ENCODE results near the gene CCDC106. TPM values are rescaled to one million over a fixed set of nuclear protein-coding genes. Genes with fewer than 3 reads are reported as not detected.

CCDC106 gene
- total RNA-seq, 1 experiment from 2014 or later = 21.1 TPM

GRCh38 chr19:55641426-55642152 lies 6.4 kb upstream of the CCDC106 start:
- Mint-ChIP-seq H3K4me3 (peak overlapping the region; percentile 89), H3K27ac (peak overlapping the region; percentile 89), H3K4me1 (peaks cover 20% of the 10 kb centered on the region), H3K27me3 (ENCODE audit: low read depth) (peaks cover 9% of the 10 kb centered on the region), H3K36me3 (peaks cover 20% of the 10 kb centered on the region), H3K9me3 (peaks cover 4% of the 10 kb centered on the region)
- DNase-seq (ENCODE audit: low spot score) = no peak
- ChIA-PET CTCF (interaction anchor here (0.6 to 2.6 kb wide), 5 partner anchors 9 to 1404 kb away, joined by 3 to 12 read pairs (median 11); partner anchors contain the start of gene ZNF784), POLR2A (interaction anchor here (1.0 kb wide), 1 partner anchor 13 kb away, joined by 3 read pairs; the partner anchor contains the start of gene U2AF2)
- TF ChIP-seq ETV6 (CRISPR knock-in tag; IDR thresholded peaks at IDR 0.05) (peak; percentile 40; the same call in 1 of the 2 replicates), ATF6 (CRISPR knock-in tag; IDR thresholded peaks at IDR 0.05) (no peak), ZNF416 (CRISPR knock-in tag; IDR thresholded peaks at IDR 0.05) (0 out of 2 replicates have a peak, but pooled peaks have one; percentile 4), E2F5 (CRISPR knock-in tag; IDR thresholded peaks at IDR 0.05) (no peak), ZMAT4 (CRISPR knock-in tag; IDR thresholded peaks at IDR 0.05) (peak; percentile 59; the same call in 1 of the 2 replicates), GABPB1 (CRISPR knock-in tag; IDR thresholded peaks at IDR 0.05) (0 out of 2 replicates have a peak, but pooled peaks have one; percentile 9)
- TF ChIP-seq, protein P1, sequence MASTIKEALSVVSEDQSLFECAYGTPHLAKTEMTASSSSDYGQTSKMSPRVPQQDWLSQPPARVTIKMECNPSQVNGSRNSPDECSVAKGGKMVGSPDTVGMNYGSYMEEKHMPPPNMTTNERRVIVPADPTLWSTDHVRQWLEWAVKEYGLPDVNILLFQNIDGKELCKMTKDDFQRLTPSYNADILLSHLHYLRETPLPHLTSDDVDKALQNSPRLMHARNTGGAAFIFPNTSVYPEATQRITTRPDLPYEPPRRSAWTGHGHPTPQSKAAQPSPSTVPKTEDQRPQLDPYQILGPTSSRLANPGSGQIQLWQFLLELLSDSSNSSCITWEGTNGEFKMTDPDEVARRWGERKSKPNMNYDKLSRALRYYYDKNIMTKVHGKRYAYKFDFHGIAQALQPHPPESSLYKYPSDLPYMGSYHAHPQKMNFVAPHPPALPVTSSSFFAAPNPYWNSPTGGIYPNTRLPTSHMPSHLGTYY (CRISPR knock-in tag; IDR thresholded peaks at IDR 0.05) = peak; percentile 63
- peak; percentile 2 for ATAC-seq

DNA sequence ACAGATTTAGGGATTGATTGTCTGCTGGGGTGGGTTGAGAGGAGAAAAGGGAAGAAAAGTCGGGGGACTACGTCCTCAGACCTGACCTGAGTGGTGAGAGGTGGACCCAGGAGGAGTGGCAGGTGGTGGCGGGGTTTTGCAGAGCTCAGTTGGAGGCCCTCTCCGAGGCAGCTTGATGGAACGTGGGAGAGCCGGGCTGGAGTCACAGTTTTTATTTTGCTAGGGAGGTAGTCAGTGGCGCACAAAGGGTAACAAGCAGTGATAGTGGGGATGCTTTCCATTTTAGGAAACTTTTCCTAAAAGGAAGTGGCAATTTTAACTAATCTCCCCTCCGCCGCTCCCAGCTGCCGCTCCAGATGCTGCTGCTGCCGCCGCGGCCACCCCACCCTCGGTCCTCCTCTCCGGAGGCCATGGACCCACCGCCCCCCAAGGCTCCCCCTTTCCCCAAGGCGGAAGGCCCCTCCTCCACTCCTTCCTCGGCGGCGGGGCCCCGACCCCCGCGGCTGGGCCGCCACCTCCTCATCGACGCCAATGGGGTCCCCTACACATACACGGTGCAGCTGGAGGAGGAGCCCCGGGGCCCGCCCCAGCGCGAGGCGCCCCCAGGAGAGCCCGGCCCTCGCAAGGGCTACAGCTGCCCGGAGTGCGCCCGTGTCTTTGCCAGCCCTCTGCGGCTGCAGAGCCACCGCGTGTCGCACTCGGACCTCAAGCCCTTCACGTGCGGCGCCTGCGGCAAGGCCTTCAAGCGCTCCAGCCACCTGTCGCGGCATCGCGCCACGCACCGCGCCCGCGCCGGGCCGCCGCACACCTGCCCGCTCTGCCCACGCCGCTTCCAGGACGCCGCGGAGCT lies 5.6 kb upstream of the CCDC106 start:
- DNase-seq (ENCODE audit: low spot score) = peak; percentile 36
- Mint-ChIP-seq H3K36me3 (peaks cover 24% of the 10 kb centered on the region), H3K27ac (peak overlapping the region; percentile 71; the same call in 1 of the 2 replicates), H3K4me1 (peaks cover 26% of the 10 kb centered on the region), H3K4me3 (peak overlapping the region; percentile 89), H3K9me3 (peaks cover 4% of the 10 kb centered on the region), H3K27me3 (ENCODE audit: low read depth) (peaks cover 9% of the 10 kb centered on the region)
- CTCF ChIA-PET = interaction anchor here (1.0 to 2.6 kb wide), 5 partner anchors 10 to 181 kb away, joined by 5 to 12 read pairs (median 11); partner anchors contain the start of gene ISOC2
- POLR2A ChIA-PET = interaction anchor here (1.0 kb wide), 1 partner anchor 12 kb away, joined by 3 read pairs; the partner anchor contains the start of gene U2AF2
- peak; percentile 2; the same call in 1 of the 2 replicates for ATAC-seq
- TF ChIP-seq, protein P2, sequence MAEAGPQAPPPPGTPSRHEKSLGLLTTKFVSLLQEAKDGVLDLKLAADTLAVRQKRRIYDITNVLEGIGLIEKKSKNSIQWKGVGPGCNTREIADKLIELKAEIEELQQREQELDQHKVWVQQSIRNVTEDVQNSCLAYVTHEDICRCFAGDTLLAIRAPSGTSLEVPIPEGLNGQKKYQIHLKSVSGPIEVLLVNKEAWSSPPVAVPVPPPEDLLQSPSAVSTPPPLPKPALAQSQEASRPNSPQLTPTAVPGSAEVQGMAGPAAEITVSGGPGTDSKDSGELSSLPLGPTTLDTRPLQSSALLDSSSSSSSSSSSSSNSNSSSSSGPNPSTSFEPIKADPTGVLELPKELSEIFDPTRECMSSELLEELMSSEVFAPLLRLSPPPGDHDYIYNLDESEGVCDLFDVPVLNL (CRISPR knock-in tag; IDR thresholded peaks at IDR 0.05; ENCODE audit: borderline replicate concordance, low read depth) = peak; percentile 74; the same call in 1 of the 2 replicates
- TF ChIP-seq ZSCAN18 (CRISPR knock-in tag; IDR thresholded peaks at IDR 0.05) (no peak), ESRRA (CRISPR knock-in tag; IDR thresholded peaks at IDR 0.05; ENCODE audit: borderline replicate concordance) (no peak), USF1 (CRISPR knock-in tag; IDR thresholded peaks at IDR 0.05) (no peak), ATF1 (CRISPR knock-in tag; IDR thresholded peaks at IDR 0.05) (no peak), ZBTB21 (CRISPR knock-in tag; IDR thresholded peaks at IDR 0.05; ENCODE audit: borderline replicate concordance) (no peak), GTF2I (CRISPR knock-in tag; conservative IDR thresholded peaks at IDR 0.05) (no peak), ZNF138 (CRISPR knock-in tag; conservative IDR thresholded peaks at IDR 0.05) (no peak), ZMAT4 (CRISPR knock-in tag; IDR thresholded peaks at IDR 0.05) (no peak)
- TF ChIP-seq, protein P3, sequence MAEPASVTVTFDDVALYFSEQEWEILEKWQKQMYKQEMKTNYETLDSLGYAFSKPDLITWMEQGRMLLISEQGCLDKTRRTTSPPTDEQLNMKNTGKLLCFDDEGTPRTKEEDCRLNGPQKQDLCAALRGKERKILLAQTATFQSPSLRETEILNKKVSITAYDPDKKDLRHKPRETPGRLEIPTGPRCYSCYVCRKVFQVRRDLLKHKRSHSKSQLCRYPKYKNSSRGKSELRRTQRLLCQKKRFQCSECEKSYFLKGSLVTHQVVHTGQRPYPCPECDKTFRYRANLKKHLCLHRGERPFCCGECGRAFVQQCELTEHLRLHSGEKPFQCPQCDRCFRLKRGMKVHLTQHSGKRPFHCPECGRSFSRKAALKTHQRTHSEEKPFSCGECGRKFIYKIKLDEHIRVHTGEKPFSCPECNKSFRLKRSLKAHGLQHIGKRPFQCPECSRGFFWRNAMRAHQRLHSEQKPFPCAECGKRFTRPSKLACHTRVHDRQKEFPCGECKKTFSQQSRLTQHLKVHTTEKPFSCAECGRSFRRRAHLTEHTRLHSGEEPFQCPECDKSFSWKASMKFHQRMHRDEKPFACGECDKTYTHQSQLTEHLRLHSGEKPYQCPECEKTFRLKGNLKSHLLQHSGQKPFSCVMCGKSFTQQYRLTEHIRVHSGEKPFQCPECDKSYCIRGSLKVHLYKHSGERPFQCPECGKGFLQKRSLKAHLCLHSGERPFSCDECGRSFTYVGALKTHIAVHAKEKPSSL (CRISPR knock-in tag; conservative IDR thresholded peaks at IDR 0.05) = no peak
- TF ChIP-seq, protein P4, sequence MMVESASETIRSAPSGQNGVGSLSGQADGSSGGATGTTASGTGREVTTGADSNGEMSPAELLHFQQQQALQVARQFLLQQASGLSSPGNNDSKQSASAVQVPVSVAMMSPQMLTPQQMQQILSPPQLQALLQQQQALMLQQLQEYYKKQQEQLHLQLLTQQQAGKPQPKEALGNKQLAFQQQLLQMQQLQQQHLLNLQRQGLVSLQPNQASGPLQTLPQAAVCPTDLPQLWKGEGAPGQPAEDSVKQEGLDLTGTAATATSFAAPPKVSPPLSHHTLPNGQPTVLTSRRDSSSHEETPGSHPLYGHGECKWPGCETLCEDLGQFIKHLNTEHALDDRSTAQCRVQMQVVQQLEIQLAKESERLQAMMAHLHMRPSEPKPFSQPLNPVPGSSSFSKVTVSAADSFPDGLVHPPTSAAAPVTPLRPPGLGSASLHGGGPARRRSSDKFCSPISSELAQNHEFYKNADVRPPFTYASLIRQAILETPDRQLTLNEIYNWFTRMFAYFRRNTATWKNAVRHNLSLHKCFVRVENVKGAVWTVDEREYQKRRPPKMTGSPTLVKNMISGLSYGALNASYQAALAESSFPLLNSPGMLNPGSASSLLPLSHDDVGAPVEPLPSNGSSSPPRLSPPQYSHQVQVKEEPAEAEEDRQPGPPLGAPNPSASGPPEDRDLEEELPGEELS (CRISPR knock-in tag; IDR thresholded peaks at IDR 0.05) = no peak

All from WTC11 (cell line).